ENCODE data around the gene PERCC1. TPM values are rescaled to one million over a fixed set of nuclear protein-coding genes. Genes with fewer than 3 reads are reported as not detected.
A peak's percentile ranks its signal among the peaks of the same experiment; 100 is the strongest.

Gene PERCC1
- total RNA-seq, 2 experiments from 2014 or later: not detected

- Histone ChIP-seq H3K4me3 (ENCODE audit: low read depth, low read length, poor library complexity, severe bottlenecking) (peak overlapping the region; percentile 93), H3K4me1 (ENCODE audit: insufficient read depth, low read length, poor library complexity, severe bottlenecking) (peaks cover 24% of the 10 kb centered on the region), H3K4me2 (ENCODE audit: low read length) (peak overlapping the region; percentile 99), H3K9me2 (ENCODE audit: insufficient read depth, low read length) (no peaks in the 10 kb centered on the region), H2AFZ (ENCODE audit: low read length) (no peak overlapping the region), H3K79me2 (ENCODE audit: insufficient read depth, low read depth, low read length) (peaks cover 32% of the 10 kb centered on the region), H3K9me3 (ENCODE audit: low read length) (peaks cover 5% of the 10 kb centered on the region; the same call in 1 of the 2 replicates), H4K20me1 (ENCODE audit: insufficient read depth, low read length) (peaks cover 8% of the 10 kb centered on the region), H3K27ac (ENCODE audit: low read depth, low read length, poor library complexity, severe bottlenecking) (peak overlapping the region; percentile 34), H3K36me3 (ENCODE audit: insufficient read depth, low read length) (peaks cover 17% of the 10 kb centered on the region; the same call in 1 of the 2 replicates)
- ChIA-PET POLR2A (no interaction called here), CTCF (ENCODE audit: unreplicated experiment) (no interaction called here)
- BruUV-seq (replicated peaks): TSS peak; percentile 85
- no peak for DNase-seq (ENCODE audit: low spot score)
- intact Hi-C loops (cut with micrococcal nuclease; ENCODE audit: unreplicated experiment): loop anchor here (10.0 kb wide), 1 partner anchor 195 kb away; the partner anchor contains the start of genes CRAMP1 and IFT140
- TF ChIP-seq CTCF (conservative IDR thresholded peaks at IDR 0.05; ENCODE audit: low read length) (no peak), EZH2phosphoT487 (IDR thresholded peaks at IDR 0.05; ENCODE audit: borderline replicate concordance, low read depth, low read length) (no peak)
These were observed 10.8 kb upstream of the PERCC1 start for GRCh38 chr16:1420111-1420539.

GRCh38 chr16:1422076-1422475, 8.8 kb upstream of the PERCC1 start:
- DNase-seq (ENCODE audit: low spot score): no peak
- intact Hi-C loops (cut with micrococcal nuclease; ENCODE audit: unreplicated experiment): loop anchor here (10.0 kb wide), 1 partner anchor 193 kb away; the partner anchor contains the start of genes CRAMP1 and IFT140
- H3K4me1 ChIP-seq (ENCODE audit: insufficient read depth, low read length, poor library complexity, severe bottlenecking): peaks cover 22% of the 10 kb centered on the region
- peaks cover 32% of the 10 kb centered on the region for H3K79me2 ChIP-seq (ENCODE audit: insufficient read depth, low read depth, low read length)
- H3K4me2 ChIP-seq (ENCODE audit: low read length): no peak overlapping the region
- H3K9me2 ChIP-seq (ENCODE audit: insufficient read depth, low read length): no peaks in the 10 kb centered on the region
- TF ChIP-seq EZH2phosphoT487 (IDR thresholded peaks at IDR 0.05; ENCODE audit: borderline replicate concordance, low read depth, low read length) (no peak), CTCF (conservative IDR thresholded peaks at IDR 0.05; ENCODE audit: low read length) (no peak)
- no TSS peak for BruUV-seq (replicated peaks)
- ChIA-PET POLR2A (interaction anchor here (0.7 kb wide), 1 partner anchor 123 kb away, joined by 3 read pairs; no protein-coding TSS in a partner anchor), CTCF (ENCODE audit: unreplicated experiment) (no interaction called here)
- H3K27ac ChIP-seq (ENCODE audit: low read depth, low read length, poor library complexity, severe bottlenecking): no peak overlapping the region
- H3K4me3 ChIP-seq (ENCODE audit: low read depth, low read length, poor library complexity, severe bottlenecking): no peak overlapping the region
- H4K20me1 ChIP-seq (ENCODE audit: insufficient read depth, low read length): peaks cover 8% of the 10 kb centered on the region
- peaks cover 17% of the 10 kb centered on the region; the same call in 1 of the 2 replicates for H3K36me3 ChIP-seq (ENCODE audit: insufficient read depth, low read length)
- H3K9me3 ChIP-seq (ENCODE audit: low read length): peaks cover 5% of the 10 kb centered on the region; the same call in 1 of the 2 replicates
- H2AFZ ChIP-seq (ENCODE audit: low read length): no peak overlapping the region

GRCh38 chr16:1424028-1424427, 6.8 kb upstream of the PERCC1 start:
- no TSS peak for BruUV-seq (replicated peaks)
- H3K4me1 ChIP-seq (ENCODE audit: insufficient read depth, low read length, poor library complexity, severe bottlenecking): peaks cover 12% of the 10 kb centered on the region
- peaks cover 15% of the 10 kb centered on the region for H3K79me2 ChIP-seq (ENCODE audit: insufficient read depth, low read depth, low read length)
- ChIA-PET POLR2A (interaction anchor here (0.7 kb wide), 1 partner anchor 60 kb away, joined by 3 read pairs; no protein-coding TSS in a partner anchor), CTCF (ENCODE audit: unreplicated experiment) (interaction anchor here (0.6 kb wide), 1 partner anchor 81 kb away, joined by 5 read pairs; no protein-coding TSS in a partner anchor)
- H4K20me1 ChIP-seq (ENCODE audit: insufficient read depth, low read length): peaks cover 8% of the 10 kb centered on the region
- DNase-seq (ENCODE audit: low spot score): no peak
- no peaks in the 10 kb centered on the region for H3K9me2 ChIP-seq (ENCODE audit: insufficient read depth, low read length)
- peaks cover 5% of the 10 kb centered on the region; the same call in 1 of the 2 replicates for H3K9me3 ChIP-seq (ENCODE audit: low read length)
- intact Hi-C loops (cut with micrococcal nuclease; ENCODE audit: unreplicated experiment): loop anchor here (10.0 kb wide), 1 partner anchor 191 kb away; the partner anchor contains the start of genes CRAMP1 and IFT140
- H2AFZ ChIP-seq (ENCODE audit: low read length): no peak overlapping the region
- no peak for TF ChIP-seq CTCF (conservative IDR thresholded peaks at IDR 0.05; ENCODE audit: low read length)
- no peak for TF ChIP-seq EZH2phosphoT487 (IDR thresholded peaks at IDR 0.05; ENCODE audit: borderline replicate concordance, low read depth, low read length)
- H3K4me2 ChIP-seq (ENCODE audit: low read length): no peak overlapping the region
- H3K4me3 ChIP-seq (ENCODE audit: low read depth, low read length, poor library complexity, severe bottlenecking): no peak overlapping the region
- no peak overlapping the region for H3K27ac ChIP-seq (ENCODE audit: low read depth, low read length, poor library complexity, severe bottlenecking)
- H3K36me3 ChIP-seq (ENCODE audit: insufficient read depth, low read length): peaks cover 2% of the 10 kb centered on the region; the same call in 1 of the 2 replicates

All from OCI-LY7 (cell line).